ENCODE results near the gene RETN.
A peak's percentile ranks its signal among the peaks of the same experiment; 100 is the strongest.

The RETN gene
- total RNA-seq: 0 to 25.9 (median 4.3) reads per million in 18 experiments

- DNase-seq: no peak
Measured at GRCh38 chr19:7668842-7669241, at the start of gene RETN. Gene RETN (plus strand): TSS chr19:7669049. CDS start chr19:7669327, 278 bp downstream.

GRCh38 chr19:7619671-7620441 is 49.0 kb upstream of the RETN start:
- DNase-seq: no peak

- no peak for DNase-seq
Measured at GRCh38 chr19:7620442-7621412, 48.1 kb upstream of the RETN start.

GRCh38 chr19:7622933-7623685 is 45.7 kb upstream of the RETN start:
- no peak for DNase-seq

GRCh38 chr19:7623725-7624603 is 44.9 kb upstream of the RETN start:
- no peak for DNase-seq

- no peak for DNase-seq
Measured at GRCh38 chr19:7624810-7625209, 44.0 kb upstream of the RETN start.

- DNase-seq: no peak
Measured at GRCh38 chr19:7625763-7626372, 43.0 kb upstream of the RETN start.

GRCh38 chr19:7627166-7627565 is 41.7 kb upstream of the RETN start:
- DNase-seq: no peak

GRCh38 chr19:7628589-7629311 is 40.1 kb upstream of the RETN start:
- no peak for DNase-seq

- DNase-seq: peak; percentile 99
Measured at GRCh38 chr19:7629347-7630054, 39.3 kb upstream of the RETN start, which contains the start of the genes PET100 and XAB2. Gene PET100 (plus strand): TSS chr19:7629793. CDS start chr19:7629834, 41 bp downstream. Gene XAB2 (minus strand): TSS chr19:7629545. CDS start chr19:7629527, 18 bp downstream.

GRCh38 chr19:7631577-7631976 is 37.3 kb upstream of the RETN start:
- DNase-seq: no peak

GRCh38 chr19:7632340-7633203 is 36.3 kb upstream of the RETN start:
- no peak for DNase-seq

- DNase-seq: no peak
Measured at GRCh38 chr19:7633698-7634097, 35.2 kb upstream of the RETN start, which contains the start of gene PCP2. Gene PCP2 (minus strand): TSS chr19:7633719. CDS start chr19:7633457, 262 bp downstream.

- DNase-seq: no peak
Measured at GRCh38 chr19:7635670-7636069, 33.2 kb upstream of the RETN start.

- no peak for DNase-seq
Measured at GRCh38 chr19:7636317-7636690, 32.5 kb upstream of the RETN start.

- DNase-seq: peak; percentile 72 to 85
Measured at GRCh38 chr19:7636691-7637373, 32.0 kb upstream of the RETN start, which contains the start of gene STXBP2. Gene STXBP2 (plus strand): TSS chr19:7637110. CDS start chr19:7637150, 40 bp downstream.

GRCh38 chr19:7637374-7638256 is 31.2 kb upstream of the RETN start:
- DNase-seq: peak; percentile 70 to 83
